ENCODE measurements around the gene LRTM2. TPM values are rescaled to one million over a fixed set of nuclear protein-coding genes. Genes with fewer than 3 reads are reported as not detected.

Gene LRTM2
- total RNA-seq, 6 experiments from 2014 or later = not detected

- no peak overlapping the region for H3K27ac Mint-ChIP-seq
- peaks cover 60% of the 10 kb centered on the region for H3K27me3 Mint-ChIP-seq (ENCODE audit: insufficient read depth)
- DNase-seq = no peak
- no peaks in the 10 kb centered on the region for H3K36me3 Mint-ChIP-seq (ENCODE audit: low read depth)
- H3K4me1 Mint-ChIP-seq (ENCODE audit: low read depth) = no peaks in the 10 kb centered on the region
- no peaks in the 10 kb centered on the region for H3K9me3 Mint-ChIP-seq
- H3K4me3 Mint-ChIP-seq = no peak overlapping the region
- TF ChIP-seq, protein P1, sequence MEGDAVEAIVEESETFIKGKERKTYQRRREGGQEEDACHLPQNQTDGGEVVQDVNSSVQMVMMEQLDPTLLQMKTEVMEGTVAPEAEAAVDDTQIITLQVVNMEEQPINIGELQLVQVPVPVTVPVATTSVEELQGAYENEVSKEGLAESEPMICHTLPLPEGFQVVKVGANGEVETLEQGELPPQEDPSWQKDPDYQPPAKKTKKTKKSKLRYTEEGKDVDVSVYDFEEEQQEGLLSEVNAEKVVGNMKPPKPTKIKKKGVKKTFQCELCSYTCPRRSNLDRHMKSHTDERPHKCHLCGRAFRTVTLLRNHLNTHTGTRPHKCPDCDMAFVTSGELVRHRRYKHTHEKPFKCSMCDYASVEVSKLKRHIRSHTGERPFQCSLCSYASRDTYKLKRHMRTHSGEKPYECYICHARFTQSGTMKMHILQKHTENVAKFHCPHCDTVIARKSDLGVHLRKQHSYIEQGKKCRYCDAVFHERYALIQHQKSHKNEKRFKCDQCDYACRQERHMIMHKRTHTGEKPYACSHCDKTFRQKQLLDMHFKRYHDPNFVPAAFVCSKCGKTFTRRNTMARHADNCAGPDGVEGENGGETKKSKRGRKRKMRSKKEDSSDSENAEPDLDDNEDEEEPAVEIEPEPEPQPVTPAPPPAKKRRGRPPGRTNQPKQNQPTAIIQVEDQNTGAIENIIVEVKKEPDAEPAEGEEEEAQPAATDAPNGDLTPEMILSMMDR (IDR thresholded peaks at IDR 0.05) = no peak
These were observed 60.5 kb downstream of the LRTM2 start for GRCh38 chr12:1880876-1881275.

DNA sequence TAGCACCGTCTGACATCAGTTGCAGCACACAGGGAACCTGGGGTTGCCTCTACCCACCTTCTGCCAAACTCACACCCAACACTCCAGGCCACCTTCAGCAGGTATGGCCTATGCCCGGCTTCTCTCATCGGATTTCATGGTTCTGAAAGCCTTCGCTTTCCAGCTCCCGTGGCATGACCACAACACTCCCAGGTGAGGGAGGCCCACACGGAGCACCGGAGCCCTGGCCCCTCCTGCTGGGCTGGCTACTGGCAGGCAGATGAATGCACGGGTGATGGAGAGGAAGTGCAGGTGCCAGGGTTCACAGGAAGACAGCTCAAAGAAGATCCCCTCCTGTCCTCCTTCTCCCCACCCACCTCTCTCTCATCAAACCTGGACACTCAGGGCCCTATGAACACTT is 60.9 kb downstream of the LRTM2 start:
- peaks cover 60% of the 10 kb centered on the region for H3K27me3 Mint-ChIP-seq (ENCODE audit: insufficient read depth)
- TF ChIP-seq, protein P1 (IDR thresholded peaks at IDR 0.05) = no peak
- H3K9me3 Mint-ChIP-seq = no peaks in the 10 kb centered on the region
- no peak overlapping the region for H3K4me3 Mint-ChIP-seq
- DNase-seq = no peak
- H3K4me1 Mint-ChIP-seq (ENCODE audit: low read depth) = no peaks in the 10 kb centered on the region
- no peak overlapping the region for H3K27ac Mint-ChIP-seq
- H3K36me3 Mint-ChIP-seq (ENCODE audit: low read depth) = no peaks in the 10 kb centered on the region

DNA sequence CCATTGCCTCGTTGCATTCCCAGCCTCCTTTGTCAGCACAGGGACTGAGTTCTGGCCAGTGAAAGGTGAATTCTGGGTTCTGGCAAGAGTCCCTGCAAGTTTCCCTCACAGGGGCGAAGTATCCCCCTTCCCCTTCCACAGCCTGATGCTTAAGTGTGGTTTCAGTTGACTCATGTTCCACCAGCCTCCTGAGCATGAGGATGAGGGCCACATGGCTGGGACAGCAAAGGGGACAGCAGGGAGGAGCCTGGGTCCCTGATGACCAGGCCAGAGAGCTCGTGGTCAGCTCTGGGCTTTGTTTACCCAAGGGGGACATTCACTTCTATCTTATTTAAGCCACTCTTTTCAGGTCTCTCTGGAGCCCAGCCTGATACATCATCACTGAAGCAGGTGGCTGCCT is 61.6 kb downstream of the LRTM2 start:
- no peak for DNase-seq
- peaks cover 60% of the 10 kb centered on the region for H3K27me3 Mint-ChIP-seq (ENCODE audit: insufficient read depth)

GRCh38 chr12:1882405-1882804 is 62.0 kb downstream of the LRTM2 start:
- H3K4me1 Mint-ChIP-seq (ENCODE audit: low read depth) = no peaks in the 10 kb centered on the region
- H3K9me3 Mint-ChIP-seq = no peaks in the 10 kb centered on the region
- TF ChIP-seq, protein P1 (IDR thresholded peaks at IDR 0.05) = no peak
- H3K27me3 Mint-ChIP-seq (ENCODE audit: insufficient read depth) = peaks cover 55% of the 10 kb centered on the region
- H3K36me3 Mint-ChIP-seq (ENCODE audit: low read depth) = no peaks in the 10 kb centered on the region
- H3K27ac Mint-ChIP-seq = no peak overlapping the region
- DNase-seq = no peak
- no peak overlapping the region for H3K4me3 Mint-ChIP-seq

More for the DNA sequence above, 61.6 kb downstream of the LRTM2 start:
- Mint-ChIP-seq H3K4me1 (ENCODE audit: low read depth) (no peaks in the 10 kb centered on the region), H3K9me3 (no peaks in the 10 kb centered on the region), H3K27ac (no peak overlapping the region), H3K36me3 (ENCODE audit: low read depth) (no peaks in the 10 kb centered on the region), H3K4me3 (no peak overlapping the region)
- TF ChIP-seq, protein P1 (IDR thresholded peaks at IDR 0.05) = no peak

DNA sequence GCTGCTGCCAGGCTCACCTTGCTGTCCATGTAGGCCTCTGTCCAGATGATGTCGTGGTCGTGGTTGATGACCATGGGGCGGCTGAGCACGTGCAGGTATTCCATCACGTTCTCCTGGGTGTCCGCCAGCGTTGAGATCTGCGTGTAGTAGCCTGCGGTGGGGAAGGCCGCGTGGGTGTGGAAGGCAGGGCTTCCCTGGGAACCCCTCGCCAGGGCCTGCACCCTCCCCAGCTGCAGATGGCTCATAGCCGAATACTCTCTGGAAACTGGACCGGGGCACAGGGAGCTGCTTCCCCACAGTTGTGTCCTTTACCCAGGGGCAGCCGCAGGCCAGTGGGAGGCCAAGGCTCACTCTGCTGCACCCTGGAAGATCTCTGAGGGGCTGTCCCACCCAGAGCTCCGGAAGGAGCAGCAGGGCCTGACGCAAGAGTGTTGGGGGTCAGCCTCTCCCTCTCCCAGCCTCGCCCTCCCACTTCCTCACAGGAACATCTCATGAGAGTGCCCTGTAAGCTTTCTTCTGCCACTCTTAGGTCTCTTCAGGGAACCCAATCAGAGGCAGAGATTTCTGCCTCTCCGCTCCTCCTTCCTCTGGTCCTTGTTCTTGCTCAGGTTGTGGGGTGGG is 62.6 kb downstream of the LRTM2 start:
- no peak overlapping the region for H3K27ac Mint-ChIP-seq

More for the DNA sequence above, 62.6 kb downstream of the LRTM2 start:
- TF ChIP-seq, protein P1 (IDR thresholded peaks at IDR 0.05) = no peak
- DNase-seq = no peak
- no peaks in the 10 kb centered on the region for H3K9me3 Mint-ChIP-seq
- H3K4me3 Mint-ChIP-seq = no peak overlapping the region
- H3K27me3 Mint-ChIP-seq (ENCODE audit: insufficient read depth) = peaks cover 50% of the 10 kb centered on the region
- H3K4me1 Mint-ChIP-seq (ENCODE audit: low read depth) = no peaks in the 10 kb centered on the region
- H3K36me3 Mint-ChIP-seq (ENCODE audit: low read depth) = no peaks in the 10 kb centered on the region
